ENCODE results near the gene MRPL20.

The MRPL20 gene

DNA sequence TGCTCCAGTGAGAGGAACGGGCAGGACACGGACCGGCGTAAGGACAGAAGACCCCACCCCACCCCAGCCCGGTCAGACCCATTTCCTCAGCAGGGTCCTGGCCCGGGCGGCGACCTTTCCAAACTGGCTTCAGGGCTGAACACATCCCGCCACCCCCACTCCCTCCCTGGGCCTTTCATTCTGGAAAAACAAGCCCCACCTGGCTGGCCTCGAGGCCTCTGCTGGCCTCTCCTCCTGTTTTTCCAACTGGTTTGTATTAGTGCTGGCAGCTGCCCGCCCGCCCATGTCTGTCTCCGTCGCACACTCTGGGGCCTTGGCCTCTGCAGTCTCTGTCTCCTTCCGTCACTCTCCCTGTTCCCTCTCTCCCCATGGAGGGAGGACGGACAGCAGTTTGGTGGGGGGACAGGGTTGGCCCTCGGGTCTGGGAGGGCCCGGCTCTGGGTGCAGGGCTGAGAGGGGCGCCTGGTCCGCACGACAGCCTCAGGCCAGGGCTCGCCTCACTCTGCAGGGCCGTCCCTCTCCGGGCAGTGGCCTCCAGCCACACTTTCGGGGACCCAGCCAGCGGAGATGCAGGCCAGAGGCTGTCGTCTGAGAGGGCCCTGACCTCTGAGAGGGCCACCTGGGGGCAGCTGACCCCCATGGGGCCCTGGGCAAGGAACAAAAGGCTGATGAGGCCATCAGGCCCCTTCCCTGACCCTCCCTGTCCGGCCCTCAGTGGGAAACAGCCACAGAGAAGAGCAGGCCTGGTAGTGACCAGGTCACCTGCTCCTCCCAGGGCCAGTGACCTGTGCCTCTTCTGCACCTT, 47.2 kb downstream of the MRPL20 start:
- no peak for DNase-seq

DNA sequence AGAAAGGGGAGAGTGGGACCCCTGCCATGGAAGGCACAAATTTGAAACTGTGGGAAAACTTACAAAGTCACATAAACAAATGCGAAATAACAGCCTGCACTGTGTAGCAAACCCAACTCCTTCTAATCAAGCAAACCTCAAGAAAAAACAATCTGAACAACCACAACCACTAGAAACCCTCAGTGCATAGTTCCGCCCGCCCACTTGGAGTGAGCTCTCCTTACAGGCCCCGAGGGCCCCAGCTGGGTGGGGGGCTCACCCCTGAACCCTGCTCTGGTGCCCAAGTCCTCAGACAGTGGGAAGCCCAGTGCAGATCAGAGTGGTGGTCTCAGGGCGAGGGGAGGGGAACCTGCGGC, 47.8 kb downstream of the MRPL20 start:
- no peak for DNase-seq

DNA sequence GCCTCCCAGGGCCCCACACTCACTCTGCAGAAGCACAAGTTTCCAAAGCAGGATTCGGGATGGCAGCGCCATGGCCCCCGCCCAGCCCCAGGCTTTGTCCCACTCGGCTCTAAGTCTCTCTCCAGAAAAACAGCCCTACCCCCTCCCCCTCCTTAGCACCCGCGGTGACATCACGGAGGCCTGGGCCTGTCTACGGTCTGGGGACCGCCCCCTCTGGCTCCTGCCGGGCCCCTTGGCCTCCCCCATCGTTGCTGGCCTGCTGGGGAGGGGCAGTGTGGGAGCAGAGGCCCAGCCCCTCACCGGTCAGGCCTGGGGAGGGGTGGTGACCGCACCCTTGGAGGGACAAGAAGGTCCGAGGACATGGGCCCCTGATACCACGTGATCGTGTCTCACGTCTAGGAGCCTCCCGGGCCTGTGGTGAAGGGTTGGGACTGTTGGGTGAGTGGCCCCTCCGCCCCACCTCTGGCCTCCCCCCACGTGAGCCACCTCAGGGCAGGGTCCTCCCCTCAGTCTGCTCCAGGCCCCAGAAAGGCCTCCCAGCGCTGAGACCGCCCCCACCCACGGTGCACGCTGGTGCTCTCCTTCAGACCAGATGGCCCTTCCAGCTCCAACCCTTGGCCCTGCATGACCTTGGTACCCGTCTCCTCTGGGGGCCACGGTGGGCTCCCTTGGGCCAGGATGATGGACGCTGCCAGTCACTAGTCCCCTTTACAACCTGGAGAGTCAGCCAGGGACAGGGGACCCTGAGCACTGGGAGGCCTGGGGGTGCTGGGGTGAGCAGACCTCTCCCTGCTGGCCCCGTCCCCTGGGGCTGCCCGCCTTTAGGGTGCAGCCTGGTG, 48.4 kb downstream of the MRPL20 start, which contains the start of gene MXRA8:
TSS of gene MXRA8 (minus strand) at position 123 of the 839 bp plus-strand sequence. CDS start at position 72, 51 bp downstream.
- DNase-seq = no peak

DNA sequence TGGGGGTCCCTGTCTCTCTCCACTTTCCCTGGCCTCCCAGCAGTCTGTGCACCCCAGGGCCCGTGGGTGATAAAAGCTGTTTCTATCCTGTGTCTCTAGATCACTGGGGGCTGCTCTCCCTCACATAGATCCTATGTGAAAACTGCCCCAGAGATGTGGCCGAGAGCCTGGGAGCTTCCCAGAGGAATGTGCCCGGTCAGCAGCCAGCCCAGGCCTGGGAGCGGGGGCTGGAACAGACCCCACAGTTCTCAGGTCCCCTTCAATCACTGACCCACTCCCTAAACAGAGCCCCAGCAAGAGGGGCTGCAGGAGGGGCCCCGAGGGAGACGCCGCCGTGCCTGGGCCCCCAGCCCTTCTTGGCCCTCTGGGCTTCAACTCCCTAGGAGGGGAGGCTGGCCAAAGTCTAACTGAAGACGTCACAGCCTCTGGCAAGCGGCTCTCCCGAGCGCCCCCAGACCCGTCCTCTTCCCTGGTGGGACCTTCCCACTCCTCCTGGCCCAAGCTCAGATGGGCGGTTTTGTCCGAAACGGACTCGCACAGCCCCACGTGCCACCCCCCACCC, 49.1 kb downstream of the MRPL20 start:
- DNase-seq = no peak

DNA sequence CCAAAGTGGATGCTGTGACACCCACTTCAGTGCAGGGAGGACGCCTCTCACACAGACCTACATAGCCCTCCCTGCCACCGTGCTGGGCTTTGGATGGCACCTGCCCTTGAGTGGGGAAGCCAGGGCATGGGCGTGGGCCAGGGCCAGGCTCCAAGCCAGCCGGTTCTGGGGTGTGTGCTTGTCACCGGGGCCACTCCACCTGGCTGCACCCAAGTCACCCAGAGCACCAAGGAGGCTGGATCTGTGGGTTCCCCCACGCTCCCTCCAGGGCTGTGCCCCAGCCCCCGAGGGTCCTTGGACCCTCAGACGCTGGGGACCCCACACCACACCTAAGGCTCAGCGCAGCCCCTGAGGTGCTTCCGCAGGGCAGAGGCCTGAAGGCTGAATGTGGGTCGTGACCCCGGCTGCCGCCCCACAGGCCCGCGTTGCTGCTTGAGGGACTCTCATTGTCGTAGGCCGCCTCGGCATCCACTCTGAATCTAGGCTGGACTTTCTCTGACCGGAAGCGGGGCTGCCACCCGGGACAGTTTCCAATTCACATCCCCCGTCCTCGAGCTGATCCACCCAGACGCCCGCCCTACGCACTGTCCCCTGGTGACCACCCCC, 50.2 kb downstream of the MRPL20 start:
- DNase-seq = no peak

DNA sequence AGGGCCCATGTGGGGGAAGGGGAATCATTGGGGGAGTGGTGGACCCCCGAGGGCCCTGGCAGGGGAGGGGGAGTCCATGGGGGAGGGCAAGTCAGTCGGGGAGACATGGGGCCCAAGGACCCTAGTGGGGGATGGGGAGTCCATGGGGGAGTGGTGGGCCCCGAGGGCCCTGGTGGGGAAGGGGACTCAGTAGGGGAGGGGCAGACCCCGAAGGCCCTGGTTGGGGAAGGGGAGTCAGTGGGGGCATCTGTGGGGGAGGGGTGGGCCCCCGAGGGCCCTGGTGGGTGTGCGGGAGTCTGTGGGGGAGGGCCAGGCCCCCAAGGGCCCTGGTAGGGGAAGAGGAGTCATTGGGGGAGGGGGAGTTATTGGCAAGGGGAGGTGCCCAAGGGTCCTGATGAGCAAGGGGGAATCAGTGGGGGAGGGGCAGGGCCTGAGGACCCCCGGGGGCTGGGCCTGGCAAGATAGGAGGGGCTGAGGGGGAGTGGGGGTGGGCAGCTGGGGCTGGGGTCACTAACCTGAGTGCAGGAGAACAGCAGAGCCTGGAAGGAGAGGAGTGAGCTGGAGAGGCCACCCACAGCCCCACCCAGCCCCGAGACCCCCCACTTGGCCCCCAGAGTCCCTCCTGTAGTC, 50.8 kb downstream of the MRPL20 start:
- no peak for DNase-seq

DNA sequence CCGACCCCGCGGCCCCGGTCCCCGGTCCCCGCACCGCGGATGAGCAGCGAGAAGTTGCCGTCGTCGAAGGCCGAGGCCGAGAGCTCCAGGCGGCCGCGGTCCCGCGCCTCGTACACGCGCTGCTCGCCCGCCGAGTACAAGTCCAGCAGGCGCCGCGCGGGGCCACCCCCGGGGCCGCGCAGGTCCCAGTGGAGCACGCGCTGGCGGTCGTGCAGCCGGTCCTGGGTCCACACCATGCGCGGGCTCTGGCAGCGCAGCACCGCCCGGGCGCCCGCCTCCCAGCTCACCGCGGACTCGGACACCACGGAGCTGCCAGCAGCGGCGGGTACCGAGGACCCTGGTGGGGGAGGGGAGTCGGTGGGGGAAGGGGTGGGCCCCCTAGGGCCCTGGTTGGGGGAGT, 51.7 kb downstream of the MRPL20 start:
- peak; percentile 10 to 23 for DNase-seq

DNA sequence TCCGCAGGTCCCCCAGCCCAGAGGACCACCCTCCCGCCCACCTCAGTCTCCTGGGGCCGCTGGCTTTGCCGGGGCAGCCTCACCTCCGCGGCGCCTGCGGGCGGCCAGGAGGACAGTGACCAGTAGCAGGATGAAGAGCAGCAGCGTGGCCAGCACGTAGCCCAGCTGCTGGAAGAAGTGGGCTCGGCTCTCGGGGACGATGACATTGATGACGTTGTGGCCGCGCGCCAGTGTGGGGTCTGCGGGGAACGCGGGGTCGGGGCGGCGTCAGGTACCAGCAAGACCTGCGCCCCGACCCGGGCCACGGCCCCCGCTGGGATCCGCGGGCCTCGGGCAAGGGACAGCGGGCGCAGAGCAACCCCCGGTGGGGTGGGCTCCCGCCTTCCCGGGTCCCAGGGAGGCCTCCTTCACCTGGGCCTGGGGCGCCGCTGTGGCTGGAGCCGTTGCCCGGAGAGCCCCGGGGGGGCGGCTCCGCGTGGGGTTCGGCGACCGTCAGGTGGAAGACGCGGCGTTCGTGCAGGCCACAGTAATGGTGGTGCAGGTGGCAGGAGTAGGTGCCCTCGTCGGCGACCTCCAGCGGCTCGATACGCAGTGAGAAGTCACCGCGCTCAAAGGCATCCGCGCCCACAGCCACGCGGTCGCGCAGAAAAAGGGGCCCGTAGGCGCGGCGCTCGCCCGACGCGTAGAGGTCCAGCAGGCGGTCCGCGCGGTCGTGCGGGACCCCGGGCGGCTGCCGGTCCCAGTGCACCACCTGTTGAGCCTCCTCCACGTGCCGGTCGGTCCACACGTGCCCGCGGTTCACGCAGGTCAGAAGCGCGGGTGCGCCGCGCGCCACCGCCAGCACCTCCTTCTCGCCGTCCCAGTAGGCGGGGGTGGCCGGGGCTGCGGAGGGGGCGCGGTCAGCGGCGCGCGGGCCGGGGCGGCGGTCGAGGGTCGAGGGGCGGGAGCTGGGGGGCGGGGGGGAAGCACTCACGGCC, 52.5 kb downstream of the MRPL20 start:
- no peak for DNase-seq

DNA sequence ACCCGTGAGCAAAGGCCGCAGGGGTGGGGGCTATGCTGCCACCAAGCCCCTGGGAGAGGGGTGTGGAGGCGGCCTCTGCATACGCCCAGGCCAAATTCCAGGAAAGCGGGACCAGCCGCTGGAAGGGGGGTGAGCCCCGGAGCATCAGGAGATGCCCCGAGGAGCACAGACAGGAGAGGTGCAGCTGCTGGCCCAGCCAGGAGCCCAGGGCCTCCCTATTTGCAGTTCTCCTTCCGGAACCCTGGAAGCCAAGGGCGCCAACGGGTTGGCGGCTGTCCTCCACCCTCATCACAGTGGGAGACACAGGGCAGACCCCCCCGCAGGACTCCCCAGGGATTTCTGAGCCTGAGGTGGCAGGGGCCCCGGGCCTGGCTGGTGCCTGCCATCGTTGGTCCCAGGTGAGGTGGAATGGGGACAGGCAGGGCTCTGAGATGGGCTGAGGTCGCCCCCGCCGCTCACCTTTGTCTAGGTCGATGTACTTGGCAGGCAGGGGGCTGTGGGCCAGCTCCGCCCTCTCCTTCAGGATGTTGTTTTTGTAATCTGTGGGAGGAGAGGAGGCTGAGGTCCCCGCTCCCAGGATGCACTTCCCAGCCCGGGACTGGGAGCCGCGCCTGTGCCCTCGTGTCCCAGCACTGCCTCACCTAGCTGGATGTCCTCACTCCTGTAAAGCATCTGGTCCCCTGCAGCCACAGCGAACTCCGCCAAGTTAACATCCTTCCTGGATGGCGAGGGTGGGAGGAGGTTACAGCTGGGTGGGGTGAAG, 53.5 kb downstream of the MRPL20 start:
- DNase-seq = no peak

DNA sequence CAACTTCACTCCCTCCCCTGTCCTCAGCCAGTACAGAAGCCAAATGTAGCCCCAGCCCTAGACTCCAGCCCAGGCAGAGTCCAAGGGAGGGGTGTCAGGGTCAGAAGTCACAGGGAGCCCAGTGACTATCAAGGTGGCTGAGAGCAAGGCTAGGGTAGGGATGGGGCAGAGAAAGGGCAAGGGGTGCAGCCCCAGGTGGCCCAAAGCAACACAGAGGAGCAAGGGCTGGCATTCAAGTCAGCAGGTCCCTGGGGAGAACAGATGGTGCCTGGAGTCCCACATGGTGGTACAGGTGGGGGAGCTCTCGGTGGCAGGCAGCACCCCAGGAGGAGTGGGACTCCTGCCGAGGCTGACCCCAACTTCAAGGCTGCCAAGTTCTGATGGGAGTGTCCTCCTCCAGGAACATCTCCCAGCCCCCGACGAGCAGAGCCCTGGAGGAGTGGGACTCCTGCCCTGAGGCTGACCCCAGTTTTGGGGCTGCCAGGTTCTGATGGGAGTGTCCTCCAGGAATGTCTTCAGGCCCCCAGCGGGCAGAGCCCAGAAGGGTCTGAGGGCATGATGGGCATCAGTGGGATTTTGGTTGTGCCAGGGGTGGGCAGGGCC, 54.2 kb downstream of the MRPL20 start:
- DNase-seq = no peak
